AML-193 (cell line): ENCODE measurements around the gene CHST15.
"Not testable (repeated sequence)": the region's sequence is repeated elsewhere in the genome, so short reads cannot be mapped to it uniquely, and the experiment has no call there.

Source experiments
- DNase-seq, 2 experiments: peaks; one replicate each; lab custom pipeline; 2025; lab: John Stamatoyannopoulos, UW

Gene CHST15

GRCh38 chr10:124124123-124124768, 30.8 kb upstream of the CHST15 start:
- DNase-seq: no peak

- DNase-seq: no peak
These were observed 29.8 kb upstream of the CHST15 start for GRCh38 chr10:124123156-124123555.

- DNase-seq: no peak
These were observed 28.8 kb upstream of the CHST15 start for GRCh38 chr10:124122211-124122610.

GRCh38 chr10:124120410-124121061, 27.1 kb upstream of the CHST15 start:
- no peak for DNase-seq

- no peak for DNase-seq
These were observed 26.5 kb upstream of the CHST15 start for GRCh38 chr10:124119946-124120345.

- no peak for DNase-seq
These were observed 25.8 kb upstream of the CHST15 start for GRCh38 chr10:124119216-124119615.

- DNase-seq: no peak
These were observed 24.4 kb upstream of the CHST15 start for GRCh38 chr10:124117833-124118232.

GRCh38 chr10:124117511-124117785, 24.1 kb upstream of the CHST15 start:
- DNase-seq: no peak

- DNase-seq: no peak
These were observed 23.5 kb upstream of the CHST15 start for GRCh38 chr10:124116771-124117510.

- no peak for DNase-seq
These were observed 21.3 kb upstream of the CHST15 start for GRCh38 chr10:124114696-124115095.

- DNase-seq: no peak
These were observed 19.6 kb upstream of the CHST15 start for GRCh38 chr10:124112891-124113580.

GRCh38 chr10:124110882-124111281, 17.5 kb upstream of the CHST15 start:
- no peak for DNase-seq

- no peak for DNase-seq
These were observed 15.9 kb upstream of the CHST15 start for GRCh38 chr10:124109261-124109660.

- no peak for DNase-seq
These were observed 13.7 kb upstream of the CHST15 start for GRCh38 chr10:124107072-124107471.

- no peak for DNase-seq
These were observed 13.0 kb upstream of the CHST15 start for GRCh38 chr10:124106241-124106879.

- no peak for DNase-seq
These were observed 12.2 kb upstream of the CHST15 start for GRCh38 chr10:124105594-124105993.

GRCh38 chr10:124105045-124105444, 11.6 kb upstream of the CHST15 start:
- DNase-seq: no peak

GRCh38 chr10:124104011-124104627, 10.7 kb upstream of the CHST15 start:
- no peak for DNase-seq

GRCh38 chr10:124101351-124101750, 8.0 kb upstream of the CHST15 start:
- DNase-seq: no peak

- DNase-seq: not testable (repeated sequence)
These were observed 7.3 kb upstream of the CHST15 start for GRCh38 chr10:124100651-124101050.

- DNase-seq: no peak
These were observed 6.7 kb upstream of the CHST15 start for GRCh38 chr10:124100124-124100523.

- DNase-seq: no peak
These were observed 6.2 kb upstream of the CHST15 start for GRCh38 chr10:124099604-124100003.
